ENCODE results near the gene RNF180.

RNF180 gene

DNA sequence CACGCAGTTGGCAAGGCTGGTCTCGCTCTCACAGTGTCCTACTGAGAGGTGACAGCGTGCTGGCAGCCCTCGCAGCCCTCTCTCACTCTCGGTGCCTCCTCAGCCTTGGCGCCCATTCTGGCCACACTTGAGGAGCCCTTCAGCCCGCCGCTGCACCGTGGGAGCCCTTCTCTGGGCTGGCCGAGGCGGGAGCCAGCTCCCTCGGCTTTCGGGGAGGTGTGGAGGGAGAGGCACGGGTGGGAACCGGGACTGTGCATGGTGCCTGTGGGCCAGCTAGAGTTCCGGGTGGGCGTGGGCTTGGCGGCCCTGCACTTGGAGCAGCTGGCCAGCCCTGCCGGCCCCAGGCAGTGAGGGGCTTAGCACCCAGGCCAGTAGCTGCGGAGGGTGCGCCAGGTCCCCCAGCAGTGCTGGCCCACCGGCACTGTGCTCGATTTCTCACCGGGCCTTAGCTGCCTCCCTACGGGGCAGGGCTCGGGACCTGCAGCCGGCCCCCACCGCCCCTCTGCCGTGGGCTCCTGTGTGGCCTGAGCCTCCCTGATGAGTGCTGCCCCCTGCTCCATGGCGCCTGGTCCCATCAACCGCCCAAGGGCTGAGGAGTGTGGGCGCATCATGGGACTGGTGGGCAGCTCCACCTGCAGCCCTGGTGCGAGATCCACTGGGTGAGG is 15.7 kb upstream of the RNF180 start:
- H3K27me3 ChIP-seq (ENCODE audit: control insufficient read depth, insufficient read depth, low read length): no peaks in the 10 kb centered on the region
- no CpG with 5 or more reads among the region's 33 CpGs for WGBS (ENCODE audit: insufficient coverage, insufficient read length)
- H3K4me3 ChIP-seq (ENCODE audit: low read length): no peak overlapping the region
- H3K4me1 ChIP-seq (ENCODE audit: control insufficient read depth, insufficient read depth, low read length): 0 out of 2 replicates have a peak, but pooled peaks cover 1% of the 10 kb centered on the region
- H3K36me3 ChIP-seq (ENCODE audit: control insufficient read depth, insufficient read depth, low read length): no peaks in the 10 kb centered on the region
- H3K27ac ChIP-seq (ENCODE audit: low read length): no peak overlapping the region
- 0 out of 2 replicates have a peak, but pooled peaks cover 1% of the 10 kb centered on the region for H3K9me3 ChIP-seq (ENCODE audit: control insufficient read depth, insufficient read depth, low read length)
- no peak for DNase-seq (ENCODE audit: low read depth, low spot score)

DNA sequence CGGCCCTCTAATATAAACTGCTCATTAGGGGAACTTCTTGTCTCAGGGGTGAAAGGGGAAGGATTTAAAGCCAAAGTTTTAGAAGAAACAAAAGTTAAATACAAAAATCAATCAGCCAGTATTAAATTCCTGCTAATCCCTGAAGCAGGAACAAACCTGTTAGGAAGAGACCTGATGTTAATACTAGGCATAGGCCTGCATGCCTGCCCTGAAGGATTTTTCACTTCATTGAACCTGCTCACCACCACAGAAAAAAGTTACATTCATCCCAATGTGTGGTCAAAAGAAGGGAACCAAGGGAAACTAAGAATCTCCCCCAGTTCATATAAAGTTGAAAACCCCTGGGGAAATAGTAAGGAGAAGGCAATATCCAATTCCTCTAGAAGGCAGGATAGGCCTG is 9.4 kb upstream of the RNF180 start:
- Histone ChIP-seq H3K27me3 (ENCODE audit: control insufficient read depth, insufficient read depth, low read length) (no peaks in the 10 kb centered on the region), H3K9me3 (ENCODE audit: control insufficient read depth, insufficient read depth, low read length) (0 out of 2 replicates have a peak, but pooled peaks cover under 1% of the 10 kb centered on the region), H3K4me3 (ENCODE audit: low read length) (no peak overlapping the region), H3K4me1 (ENCODE audit: control insufficient read depth, insufficient read depth, low read length) (no peaks in the 10 kb centered on the region), H3K36me3 (ENCODE audit: control insufficient read depth, insufficient read depth, low read length) (no peaks in the 10 kb centered on the region), H3K27ac (ENCODE audit: low read length) (no peak overlapping the region)
- no CpG with 5 or more reads among the region's 1 CpG for WGBS (ENCODE audit: insufficient coverage, insufficient read length)
- DNase-seq (ENCODE audit: low read depth, low spot score): no peak

- Histone ChIP-seq H3K27ac (ENCODE audit: low read length) (no peak overlapping the region), H3K4me3 (ENCODE audit: low read length) (no peak overlapping the region), H3K4me1 (ENCODE audit: control insufficient read depth, insufficient read depth, low read length) (no peaks in the 10 kb centered on the region), H3K36me3 (ENCODE audit: control insufficient read depth, insufficient read depth, low read length) (no peaks in the 10 kb centered on the region), H3K9me3 (ENCODE audit: control insufficient read depth, insufficient read depth, low read length) (no peaks in the 10 kb centered on the region), H3K27me3 (ENCODE audit: control insufficient read depth, insufficient read depth, low read length) (no peaks in the 10 kb centered on the region)
- no CpG with 5 or more reads among the region's 2 CpGs for WGBS (ENCODE audit: insufficient coverage, insufficient read length)
- DNase-seq (ENCODE audit: low read depth, low spot score): no peak
Measured at GRCh38 chr5:64158827-64159226, 6.8 kb upstream of the RNF180 start.

DNA sequence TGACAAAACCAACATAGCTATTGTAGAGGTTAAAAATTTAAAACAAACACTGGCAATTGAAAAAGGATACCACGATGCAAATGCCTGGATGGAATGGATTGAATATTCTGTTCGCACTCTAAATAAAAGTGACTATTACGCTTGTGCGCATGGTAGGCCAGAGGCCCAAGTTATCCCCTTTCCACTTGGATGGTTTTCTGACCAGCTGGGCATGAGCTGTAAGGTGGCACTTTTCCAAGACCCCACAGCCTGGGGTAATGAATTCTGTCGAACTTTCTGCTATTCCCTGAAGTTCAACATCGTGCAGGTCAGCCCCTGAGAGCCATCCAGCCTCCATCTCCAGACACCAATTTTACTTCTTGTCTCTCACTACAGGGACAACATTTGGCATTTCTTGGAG is 5.4 kb upstream of the RNF180 start:
- no peak for DNase-seq (ENCODE audit: low read depth, low spot score)
- no peaks in the 10 kb centered on the region for H3K4me1 ChIP-seq (ENCODE audit: control insufficient read depth, insufficient read depth, low read length)
- no peak overlapping the region for H3K4me3 ChIP-seq (ENCODE audit: low read length)
- H3K27ac ChIP-seq (ENCODE audit: low read length): no peak overlapping the region
- no CpG with 5 or more reads among the region's 6 CpGs for WGBS (ENCODE audit: insufficient coverage, insufficient read length)
- no peaks in the 10 kb centered on the region for H3K36me3 ChIP-seq (ENCODE audit: control insufficient read depth, insufficient read depth, low read length)
- H3K9me3 ChIP-seq (ENCODE audit: control insufficient read depth, insufficient read depth, low read length): no peaks in the 10 kb centered on the region
- 0 out of 2 replicates have a peak, but pooled peaks cover 1% of the 10 kb centered on the region for H3K27me3 ChIP-seq (ENCODE audit: control insufficient read depth, insufficient read depth, low read length)

DNA sequence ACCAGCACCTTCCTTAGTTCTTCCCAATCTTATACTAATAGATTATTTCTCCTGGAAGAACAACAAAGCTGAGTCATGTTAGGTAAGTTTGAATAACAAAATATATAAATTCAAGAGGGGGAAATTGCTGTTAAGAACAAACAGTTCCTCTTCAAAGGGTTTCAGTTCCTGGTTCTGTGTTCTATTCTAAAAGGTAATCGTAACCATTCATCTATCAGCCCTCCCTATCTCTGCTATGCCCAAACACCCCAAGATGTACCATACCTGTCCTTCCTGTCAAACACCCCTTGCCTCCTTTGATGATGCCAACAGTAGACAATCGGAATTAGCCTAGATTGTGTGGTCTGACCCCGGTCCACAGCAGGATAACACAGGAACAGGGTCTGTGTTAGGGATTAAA is 4.2 kb upstream of the RNF180 start:
- no peak for DNase-seq (ENCODE audit: low read depth, low spot score)

DNA sequence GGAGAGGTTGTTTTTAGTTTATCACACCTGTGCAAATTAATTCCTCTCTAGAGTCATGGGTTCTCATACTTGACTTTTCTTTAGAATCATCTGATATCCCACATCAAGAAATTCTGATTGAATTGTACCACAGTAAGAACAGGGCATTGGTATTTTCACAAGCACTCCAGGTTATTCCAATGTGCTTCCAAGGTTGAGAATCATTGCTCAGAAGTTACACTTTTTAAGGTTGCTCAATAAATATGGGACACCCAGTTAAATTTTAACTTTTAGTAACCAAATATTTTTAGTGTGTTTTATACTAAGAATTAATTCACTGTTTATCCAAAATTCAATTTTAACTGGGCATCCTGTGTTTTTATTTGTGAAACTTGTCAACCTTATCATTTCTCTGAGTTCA is 2.5 kb upstream of the RNF180 start:
- Histone ChIP-seq H3K27me3 (ENCODE audit: control insufficient read depth, insufficient read depth, low read length) (peaks cover 2% of the 10 kb centered on the region; the same call in 1 of the 2 replicates), H3K36me3 (ENCODE audit: control insufficient read depth, insufficient read depth, low read length) (no peaks in the 10 kb centered on the region), H3K4me1 (ENCODE audit: control insufficient read depth, insufficient read depth, low read length) (no peaks in the 10 kb centered on the region), H3K4me3 (ENCODE audit: low read length) (no peak overlapping the region), H3K9me3 (ENCODE audit: control insufficient read depth, insufficient read depth, low read length) (no peaks in the 10 kb centered on the region), H3K27ac (ENCODE audit: low read length) (no peak overlapping the region)
- DNase-seq (ENCODE audit: low read depth, low spot score): no peak

More for the DNA sequence above, 4.2 kb upstream of the RNF180 start:
- Histone ChIP-seq H3K4me1 (ENCODE audit: control insufficient read depth, insufficient read depth, low read length) (no peaks in the 10 kb centered on the region), H3K27ac (ENCODE audit: low read length) (no peak overlapping the region), H3K9me3 (ENCODE audit: control insufficient read depth, insufficient read depth, low read length) (no peaks in the 10 kb centered on the region), H3K36me3 (ENCODE audit: control insufficient read depth, insufficient read depth, low read length) (no peaks in the 10 kb centered on the region), H3K27me3 (ENCODE audit: control insufficient read depth, insufficient read depth, low read length) (peaks cover 2% of the 10 kb centered on the region; the same call in 1 of the 2 replicates), H3K4me3 (ENCODE audit: low read length) (no peak overlapping the region)
- no CpG with 5 or more reads among the region's 3 CpGs for WGBS (ENCODE audit: insufficient coverage, insufficient read length)

DNA sequence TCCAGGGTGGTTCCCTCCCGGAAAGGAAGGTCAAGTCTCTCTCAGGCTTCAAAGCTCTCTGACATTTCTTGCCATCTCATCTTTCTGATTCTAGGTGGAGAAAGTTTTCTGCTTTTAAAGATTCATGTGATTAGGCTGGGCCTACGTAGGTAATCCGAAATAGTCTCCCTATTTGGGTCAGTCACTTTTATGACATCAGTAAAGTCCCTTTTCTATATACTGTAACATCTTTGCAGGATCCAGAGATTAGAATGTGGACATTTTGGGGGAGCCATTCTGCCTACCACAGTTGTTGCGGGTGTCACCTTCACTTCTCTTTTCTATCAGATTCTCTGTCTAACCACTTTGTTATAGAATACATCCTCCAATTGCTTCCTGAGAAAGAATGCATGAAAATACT is 1.9 kb upstream of the RNF180 start:
- no peaks in the 10 kb centered on the region for H3K36me3 ChIP-seq (ENCODE audit: control insufficient read depth, insufficient read depth, low read length)
- no peak overlapping the region for H3K27ac ChIP-seq (ENCODE audit: low read length)
- WGBS (ENCODE audit: insufficient coverage, insufficient read length): no CpG with 5 or more reads among the region's 4 CpGs
- H3K27me3 ChIP-seq (ENCODE audit: control insufficient read depth, insufficient read depth, low read length): peaks cover 2% of the 10 kb centered on the region; the same call in 1 of the 2 replicates
- no peaks in the 10 kb centered on the region for H3K4me1 ChIP-seq (ENCODE audit: control insufficient read depth, insufficient read depth, low read length)
- H3K9me3 ChIP-seq (ENCODE audit: control insufficient read depth, insufficient read depth, low read length): no peaks in the 10 kb centered on the region
- no peak overlapping the region for H3K4me3 ChIP-seq (ENCODE audit: low read length)
- DNase-seq (ENCODE audit: low read depth, low spot score): no peak

DNA sequence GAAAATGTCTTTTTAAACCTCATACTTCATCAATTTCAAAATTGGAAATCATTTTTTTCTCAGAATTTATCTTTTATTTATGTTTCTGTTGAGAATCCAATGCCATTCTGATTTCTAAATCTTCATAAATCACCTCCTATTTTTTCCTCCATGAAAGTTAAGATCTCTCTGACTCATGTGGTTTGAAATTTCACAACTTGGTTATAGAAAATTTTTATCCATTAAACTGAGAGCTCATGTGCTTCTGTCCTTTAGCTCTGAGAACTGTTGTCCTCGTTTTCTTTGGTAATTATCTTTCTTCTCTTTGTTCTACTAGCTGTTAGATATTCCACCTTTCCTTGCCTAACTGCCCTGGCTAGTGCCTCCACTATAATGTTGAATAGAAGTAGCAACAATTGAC is 1.5 kb upstream of the RNF180 start:
- Histone ChIP-seq H3K27ac (ENCODE audit: low read length) (no peak overlapping the region), H3K4me3 (ENCODE audit: low read length) (no peak overlapping the region), H3K27me3 (ENCODE audit: control insufficient read depth, insufficient read depth, low read length) (peaks cover 2% of the 10 kb centered on the region; the same call in 1 of the 2 replicates), H3K9me3 (ENCODE audit: control insufficient read depth, insufficient read depth, low read length) (no peaks in the 10 kb centered on the region), H3K36me3 (ENCODE audit: control insufficient read depth, insufficient read depth, low read length) (no peaks in the 10 kb centered on the region), H3K4me1 (ENCODE audit: control insufficient read depth, insufficient read depth, low read length) (no peaks in the 10 kb centered on the region)
- no CpG with 5 or more reads among the region's 1 CpG for WGBS (ENCODE audit: insufficient coverage, insufficient read length)
- DNase-seq (ENCODE audit: low read depth, low spot score): no peak

DNA sequence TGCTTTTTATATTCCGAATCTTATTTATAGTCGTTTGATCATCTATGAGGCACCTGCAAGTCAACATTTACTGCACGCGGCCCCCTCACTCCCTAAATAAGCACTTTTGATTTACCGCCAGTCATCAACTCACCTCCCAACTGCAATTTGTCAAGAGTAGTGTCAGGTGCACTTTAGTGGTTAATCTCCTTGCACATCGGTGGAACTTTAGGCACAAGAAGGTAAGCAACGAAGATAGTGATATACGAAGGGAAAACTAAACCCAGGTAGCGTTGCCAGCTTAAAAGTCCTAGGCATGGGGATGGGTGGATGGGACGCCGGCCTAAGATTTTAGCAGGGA is 513 bp upstream of the RNF180 start:
- H3K27me3 ChIP-seq (ENCODE audit: control insufficient read depth, insufficient read depth, low read length): peaks cover 2% of the 10 kb centered on the region; the same call in 1 of the 2 replicates
- H3K9me3 ChIP-seq (ENCODE audit: control insufficient read depth, insufficient read depth, low read length): no peaks in the 10 kb centered on the region
- no peak for DNase-seq (ENCODE audit: low read depth, low spot score)
- no CpG with 5 or more reads among the region's 11 CpGs for WGBS (ENCODE audit: insufficient coverage, insufficient read length)
- no peaks in the 10 kb centered on the region for H3K4me1 ChIP-seq (ENCODE audit: control insufficient read depth, insufficient read depth, low read length)
- no peak overlapping the region for H3K27ac ChIP-seq (ENCODE audit: low read length)
- H3K4me3 ChIP-seq (ENCODE audit: low read length): peak overlapping the region; percentile 90; the same call in 1 of the 2 replicates
- no peaks in the 10 kb centered on the region for H3K36me3 ChIP-seq (ENCODE audit: control insufficient read depth, insufficient read depth, low read length)

DNA sequence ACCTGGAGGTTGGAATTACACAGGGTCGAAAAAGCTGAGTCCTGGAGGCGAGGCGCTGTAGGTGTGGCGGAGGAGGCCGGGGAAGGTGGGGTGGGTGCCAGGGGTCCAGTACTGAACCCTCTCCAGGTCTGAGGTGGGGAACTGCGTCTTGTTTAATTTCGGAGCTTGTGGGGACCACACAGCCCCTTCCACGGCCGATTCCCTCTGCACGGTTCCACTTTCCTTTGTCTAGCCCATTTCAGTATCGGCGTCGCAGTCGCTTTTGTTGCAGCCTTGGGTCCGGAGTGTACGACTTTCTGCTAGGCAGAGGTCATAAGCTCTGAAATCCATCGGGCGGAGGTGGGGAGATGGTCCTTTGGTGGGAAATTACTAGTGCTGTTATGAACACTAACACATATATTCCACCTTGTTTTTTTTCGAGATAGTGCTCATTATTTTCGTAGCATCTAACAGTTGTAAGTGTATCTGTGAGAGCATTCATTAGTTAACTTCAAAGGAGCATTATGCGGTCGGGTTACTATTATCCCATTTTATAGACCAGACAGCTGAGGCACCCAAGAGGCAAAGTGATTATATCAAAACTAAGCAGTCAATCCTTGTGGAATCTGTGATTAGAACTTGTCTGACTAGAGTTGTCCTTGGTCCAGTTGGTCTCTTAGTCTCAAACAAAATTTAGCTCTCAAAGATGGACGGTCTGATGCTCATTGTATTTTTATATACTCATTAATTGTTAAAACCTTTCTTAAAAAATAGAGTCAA is 737 bp downstream of the RNF180 start:
- H3K36me3 ChIP-seq (ENCODE audit: control insufficient read depth, insufficient read depth, low read length): no peaks in the 10 kb centered on the region
- no peak overlapping the region for H3K27ac ChIP-seq (ENCODE audit: low read length)
- H3K9me3 ChIP-seq (ENCODE audit: control insufficient read depth, insufficient read depth, low read length): no peaks in the 10 kb centered on the region
- H3K4me1 ChIP-seq (ENCODE audit: control insufficient read depth, insufficient read depth, low read length): no peaks in the 10 kb centered on the region
- H3K27me3 ChIP-seq (ENCODE audit: control insufficient read depth, insufficient read depth, low read length): peaks cover 2% of the 10 kb centered on the region; the same call in 1 of the 2 replicates
- no peak for DNase-seq (ENCODE audit: low read depth, low spot score)
- H3K4me3 ChIP-seq (ENCODE audit: low read length): peak overlapping the region; percentile 90; the same call in 1 of the 2 replicates
- no CpG with 5 or more reads among the region's 23 CpGs for WGBS (ENCODE audit: insufficient coverage, insufficient read length)
